HUES64 (cell line): Measurements from ENCODE around the gene AGAP1.

Experiments used
- H3K27ac ChIP-seq: 2 replicates; pipeline ENCODE4 v1.7.0; 2013; ENCODE audit warnings: low read depth, low read length, inconsistent platforms
- H3K27me3 ChIP-seq: 2 replicates; pipeline ENCODE4 v1.6.1; 2013; ENCODE audit warnings: mild to moderate bottlenecking, low read length; ENCODE audit not compliant: insufficient read depth
- H3K36me3 ChIP-seq: 2 replicates; pipeline ENCODE4 v1.6.1; 2013; ENCODE audit warnings: mild to moderate bottlenecking, low read length; ENCODE audit not compliant: insufficient read depth
- H3K4me1 ChIP-seq: 2 replicates; pipeline ENCODE4 v1.6.1; 2013; ENCODE audit warnings: mild to moderate bottlenecking, low read length, moderate library complexity; ENCODE audit not compliant: insufficient read depth
- H3K4me3 ChIP-seq: 2 replicates; pipeline ENCODE4 v1.5.1; 2013; ENCODE audit warnings: mild to moderate bottlenecking, low read length, moderate library complexity
- H3K9ac ChIP-seq: 2 replicates; pipeline ENCODE4 v1.6.1; 2013; ENCODE audit warnings: mild to moderate bottlenecking, low read depth, low read length
- H3K9me3 ChIP-seq: 2 replicates; pipeline ENCODE4 v1.6.1; 2013; ENCODE audit warnings: low read depth, low read length; ENCODE audit not compliant: insufficient read depth
- WGBS: fragments of 150-250, 120-280 bp; methylation state at CpG from one replicate; pipeline ENCODE4 v1.1.7; 2013; ENCODE audit warnings: missing lambda C conversion rate; 5-methylcytosine and 5-hydroxymethylcytosine counted together

Gene AGAP1

GRCh38 chr2:236095504-236095903 lies 601.7 kb downstream of the AGAP1 start:
- WGBS, result 95% methylated on average over 2 of the region's 2 CpGs
- Histone ChIP-seq H3K27ac (no peak overlapping the region), H3K9me3 (no peaks in the 10 kb centered on the region), H3K4me1 (no peaks in the 10 kb centered on the region; the same call in 1 of the 2 replicates), H3K4me3 (no peak overlapping the region), H3K9ac (no peak overlapping the region), H3K27me3 (no peaks in the 10 kb centered on the region), H3K36me3 (no peaks in the 10 kb centered on the region)

- H3K4me3 ChIP-seq, result no peak overlapping the region
- H3K27me3 ChIP-seq, result no peaks in the 10 kb centered on the region
- no peak overlapping the region for H3K27ac ChIP-seq
- no peaks in the 10 kb centered on the region for H3K9me3 ChIP-seq
- no peaks in the 10 kb centered on the region for H3K36me3 ChIP-seq
- H3K9ac ChIP-seq, result no peak overlapping the region
- H3K4me1 ChIP-seq, result no peaks in the 10 kb centered on the region
- 89% methylated on average over 29 of the region's 29 CpGs for WGBS
Observed at GRCh38 chr2:236101311-236101950, 607.6 kb downstream of the AGAP1 start.

- no peak overlapping the region for H3K4me3 ChIP-seq
- no peak overlapping the region for H3K9ac ChIP-seq
- no peaks in the 10 kb centered on the region for H3K9me3 ChIP-seq
- no peak overlapping the region for H3K27ac ChIP-seq
- 93% methylated on average over 9 of the region's 10 CpGs for WGBS
- H3K4me1 ChIP-seq, result peaks cover 10% of the 10 kb centered on the region
- no peaks in the 10 kb centered on the region for H3K36me3 ChIP-seq
- H3K27me3 ChIP-seq, result no peaks in the 10 kb centered on the region
Observed at GRCh38 chr2:236102971-236103370, 609.1 kb downstream of the AGAP1 start.

GRCh38 chr2:236103981-236104380 lies 610.1 kb downstream of the AGAP1 start:
- no peak overlapping the region for H3K27ac ChIP-seq
- no peak overlapping the region for H3K9ac ChIP-seq
- no peaks in the 10 kb centered on the region for H3K36me3 ChIP-seq
- peaks cover 20% of the 10 kb centered on the region for H3K4me1 ChIP-seq
- H3K27me3 ChIP-seq, result no peaks in the 10 kb centered on the region
- H3K4me3 ChIP-seq, result no peak overlapping the region
- 89% methylated on average over 9 of the region's 9 CpGs for WGBS
- H3K9me3 ChIP-seq, result no peaks in the 10 kb centered on the region

- Histone ChIP-seq H3K4me3 (no peak overlapping the region), H3K27ac (no peak overlapping the region), H3K27me3 (no peaks in the 10 kb centered on the region), H3K9me3 (no peaks in the 10 kb centered on the region), H3K9ac (no peak overlapping the region), H3K4me1 (peaks cover 21% of the 10 kb centered on the region), H3K36me3 (no peaks in the 10 kb centered on the region)
- 96% methylated on average over 16 of the region's 16 CpGs for WGBS
Observed at GRCh38 chr2:236105955-236106607, 612.2 kb downstream of the AGAP1 start.

GRCh38 chr2:236106761-236107160 lies 612.9 kb downstream of the AGAP1 start:
- H3K27ac ChIP-seq, result no peak overlapping the region
- H3K36me3 ChIP-seq, result no peaks in the 10 kb centered on the region
- H3K9ac ChIP-seq, result no peak overlapping the region
- WGBS, result 82% methylated on average over 10 of the region's 10 CpGs
- no peak overlapping the region for H3K4me3 ChIP-seq
- H3K4me1 ChIP-seq, result peaks cover 21% of the 10 kb centered on the region
- H3K27me3 ChIP-seq, result no peaks in the 10 kb centered on the region
- no peaks in the 10 kb centered on the region for H3K9me3 ChIP-seq

GRCh38 chr2:236107536-236107935 lies 613.7 kb downstream of the AGAP1 start:
- no peaks in the 10 kb centered on the region for H3K27me3 ChIP-seq
- H3K9me3 ChIP-seq, result no peaks in the 10 kb centered on the region
- H3K27ac ChIP-seq, result no peak overlapping the region
- no peaks in the 10 kb centered on the region for H3K36me3 ChIP-seq
- no peak overlapping the region for H3K4me3 ChIP-seq
- H3K4me1 ChIP-seq, result peaks cover 21% of the 10 kb centered on the region
- WGBS, result 86% methylated on average over 11 of the region's 11 CpGs
- no peak overlapping the region for H3K9ac ChIP-seq

- no peak overlapping the region for H3K9ac ChIP-seq
- no peak overlapping the region for H3K4me3 ChIP-seq
- no peak overlapping the region for H3K27ac ChIP-seq
- H3K36me3 ChIP-seq, result no peaks in the 10 kb centered on the region
- H3K4me1 ChIP-seq, result peaks cover 21% of the 10 kb centered on the region
- 43% methylated on average over 19 of the region's 20 CpGs for WGBS
- H3K9me3 ChIP-seq, result no peaks in the 10 kb centered on the region
- no peaks in the 10 kb centered on the region for H3K27me3 ChIP-seq
Observed at GRCh38 chr2:236107942-236108625, 614.2 kb downstream of the AGAP1 start.

- Histone ChIP-seq H3K4me3 (no peak overlapping the region), H3K36me3 (no peaks in the 10 kb centered on the region), H3K27me3 (no peaks in the 10 kb centered on the region), H3K4me1 (peaks cover 21% of the 10 kb centered on the region), H3K9ac (no peak overlapping the region), H3K9me3 (no peaks in the 10 kb centered on the region), H3K27ac (no peak overlapping the region)
- 96% methylated on average over 5 of the region's 5 CpGs for WGBS
Observed at GRCh38 chr2:236109061-236109460, 615.2 kb downstream of the AGAP1 start.

- Histone ChIP-seq H3K9ac (no peak overlapping the region), H3K27ac (no peak overlapping the region)
Observed at GRCh38 chr2:236109473-236109872, 615.6 kb downstream of the AGAP1 start.

GRCh38 chr2:236112466-236112865 lies 618.6 kb downstream of the AGAP1 start:
- Histone ChIP-seq H3K36me3 (no peaks in the 10 kb centered on the region), H3K9me3 (no peaks in the 10 kb centered on the region), H3K27ac (no peak overlapping the region), H3K4me3 (no peak overlapping the region), H3K4me1 (peaks cover 20% of the 10 kb centered on the region), H3K9ac (no peak overlapping the region), H3K27me3 (peaks cover 21% of the 10 kb centered on the region)
- WGBS, result 88% methylated on average over 14 of the region's 14 CpGs

More at GRCh38 chr2:236109473-236109872, 615.6 kb downstream of the AGAP1 start:
- 95% methylated on average over 21 of the region's 21 CpGs for WGBS
- no peaks in the 10 kb centered on the region for H3K36me3 ChIP-seq
- H3K4me3 ChIP-seq, result no peak overlapping the region
- H3K27me3 ChIP-seq, result 0 out of 2 replicates have a peak, but pooled peaks cover 3% of the 10 kb centered on the region
- no peaks in the 10 kb centered on the region for H3K9me3 ChIP-seq
- H3K4me1 ChIP-seq, result peaks cover 21% of the 10 kb centered on the region
